Liver (tissue), 9 donors: ENCODE measurements around the gene UBR3. TPM values are rescaled to one million over a fixed set of nuclear protein-coding genes. Genes with fewer than 3 reads are reported as not detected.

ENCODE experiments used
- DNase-seq: peaks from one replicate; pipeline ENCODE4 v3.0.0-alpha.2; 2017; ENCODE audit warnings: low spot score
- H3K27ac ChIP-seq, 2 donors: one replicate each; pipeline ENCODE4 v1.7.0; 2013; ENCODE audit warnings: inconsistent platforms in 2 of 2, low read length in 2 of 2, control low read depth in 1 of 2, low read depth in 1 of 2, mild to moderate bottlenecking in 1 of 2
- H3K27me3 ChIP-seq, 4 donors: one replicate each; pipeline versions ENCODE4 v1.6.1 to v1.7.0; 2013; ENCODE audit warnings: low read length in 3 of 4, inconsistent platforms in 1 of 4, mild to moderate bottlenecking in 1 of 4, moderate library complexity in 1 of 4; ENCODE audit not compliant: control insufficient read depth in 4 of 4, insufficient read depth in 4 of 4
- H3K36me3 ChIP-seq, 4 donors: one replicate each; pipeline versions ENCODE4 v1.6.1 to v1.7.0; 2013; ENCODE audit warnings: low read length in 3 of 4, mild to moderate bottlenecking in 3 of 4, low read depth in 1 of 4, moderate library complexity in 1 of 4; ENCODE audit not compliant: control insufficient read depth in 4 of 4, insufficient read depth in 3 of 4
- H3K4me1 ChIP-seq, 4 donors: one replicate each; pipeline versions ENCODE4 v1.6.1 to v1.7.0; 2013; ENCODE audit warnings: low read length in 3 of 4, mild to moderate bottlenecking in 3 of 4, moderate library complexity in 1 of 4; ENCODE audit not compliant: control insufficient read depth in 4 of 4, insufficient read depth in 4 of 4
- H3K4me3 ChIP-seq, 3 donors: one replicate each; pipeline versions ENCODE4 v1.6.1 to v1.7.0; 2013; ENCODE audit warnings: low read length in 3 of 3, control low read depth in 1 of 3, low read depth in 1 of 3, mild to moderate bottlenecking in 1 of 3
- H3K9ac ChIP-seq, 2 donors: one replicate each; pipeline ENCODE4 v1.7.0; 2013; ENCODE audit warnings: low read length in 2 of 2, mild to moderate bottlenecking in 2 of 2, moderate library complexity in 2 of 2, control low read depth in 1 of 2, low read depth in 1 of 2
- H3K9me3 ChIP-seq, 4 donors: one replicate each; pipeline versions ENCODE4 v1.6.1 to v1.7.0; 2013; ENCODE audit warnings: low read length in 3 of 4; ENCODE audit not compliant: control insufficient read depth in 4 of 4
- ATF3 ChIP-seq: IDR thresholded peaks from 2 replicates; pipeline ENCODE4 v1.6.1; 2016; ENCODE audit warnings: antibody characterized with exemption
- CTCF ChIP-seq: fragments of 150-350 bp; IDR thresholded peaks from 2 replicates; pipeline ENCODE4 v1.5.1; 2017; ENCODE audit warnings: improper control_type of control experiment, low read depth, low read length; ENCODE audit not compliant: missing input control
- EGR1 ChIP-seq, 2 donors: IDR thresholded peaks; 2 replicates each; pipeline ENCODE4 v1.6.1; 2016 to 2018; ENCODE audit warnings: antibody characterized with exemption in 2 of 2, low read depth in 2 of 2
- FOXA1 ChIP-seq: IDR thresholded peaks from 2 replicates; pipeline ENCODE4 v1.6.1; 2016; ENCODE audit warnings: antibody characterized with exemption
- FOXA2 ChIP-seq: IDR thresholded peaks from 2 replicates; pipeline ENCODE4 v1.6.1; 2016; ENCODE audit warnings: antibody characterized with exemption
- GABPA ChIP-seq, 2 donors: IDR thresholded peaks in 1 of 2; conservative IDR thresholded peaks in 1 of 2; 2 replicates each; pipeline ENCODE4 v1.6.1; 2016; ENCODE audit warnings: antibody characterized with exemption in 2 of 2, mild to moderate bottlenecking in 1 of 2, moderate library complexity in 1 of 2
- HNF4A ChIP-seq, 2 donors: conservative IDR thresholded peaks; 2 replicates each; pipeline ENCODE4 v1.6.1; 2016; ENCODE audit warnings: antibody characterized with exemption in 2 of 2, mild to moderate bottlenecking in 2 of 2
- HNF4G ChIP-seq: IDR thresholded peaks from 2 replicates; pipeline ENCODE4 v1.6.1; 2016; ENCODE audit warnings: antibody characterized with exemption
- JUND ChIP-seq, 2 donors: IDR thresholded peaks; 2 replicates each; pipeline ENCODE4 v1.6.1; 2016; ENCODE audit warnings: antibody characterized with exemption in 2 of 2
- NR2F2 ChIP-seq: IDR thresholded peaks from 2 replicates; pipeline ENCODE4 v1.6.1; 2016; ENCODE audit warnings: antibody characterized with exemption
- RAD21 ChIP-seq, 2 donors: IDR thresholded peaks; 2 replicates each; pipeline ENCODE4 v1.6.1; 2016; ENCODE audit warnings: antibody characterized with exemption in 2 of 2, mild to moderate bottlenecking in 2 of 2
- REST ChIP-seq: IDR thresholded peaks from 2 replicates; pipeline ENCODE4 v1.6.1; 2016; ENCODE audit warnings: antibody characterized with exemption, mild to moderate bottlenecking
- RXRA ChIP-seq, 2 donors: IDR thresholded peaks; 2 replicates each; pipeline ENCODE4 v1.6.1; 2017 to 2018; ENCODE audit warnings: antibody characterized with exemption in 2 of 2, mild to moderate bottlenecking in 1 of 2
- SP1 ChIP-seq: IDR thresholded peaks from 2 replicates; pipeline ENCODE4 v1.6.1; 2018; ENCODE audit warnings: antibody characterized with exemption, mild to moderate bottlenecking
- TAF1 ChIP-seq: conservative IDR thresholded peaks from 2 replicates; pipeline ENCODE4 v1.6.1; 2016; ENCODE audit warnings: antibody characterized with exemption, mild to moderate bottlenecking
- YY1 ChIP-seq: IDR thresholded peaks from 2 replicates; pipeline ENCODE4 v1.6.1; 2016; ENCODE audit warnings: antibody characterized with exemption, mild to moderate bottlenecking
- WGBS: extraction: QIAGEN DNeasy Blood & Tissue Kit; methylation state at CpG from one replicate; pipeline ENCODE4 v1.1.7; 2013; 5-methylcytosine and 5-hydroxymethylcytosine counted together
- polyA plus RNA-seq, 2 donors: library from polyadenylated mRNA; stranded (reverse) in 1 of 2; unstranded in 1 of 2; fragments of 200-250 nt in 1 of 2; fragments of >200 nt in 1 of 2; fragmentation: Nextera tagmentation in 1 of 2; extraction: Ambion mirVana in 1 of 2; gene quantifications; one replicate each; pipeline versions ENCODE4 v1.2.1 to v1.2.3, GENCODE V29; 2013 to 2015
- total RNA-seq, 2 donors: library from RNA; depleted of rRNA; stranded (reverse); fragments of >200 nt; gene quantifications; one replicate each; pipeline ENCODE4 v1.2.3, GENCODE V29; 2014
- TF ChIP-seq, protein P1 (sequence below): IDR thresholded peaks from 2 replicates; pipeline ENCODE4 v1.6.1; 2016; ENCODE audit warnings: antibody characterized with exemption
- TF ChIP-seq, protein P2 (sequence below): IDR thresholded peaks from 2 replicates; pipeline ENCODE4 v1.6.1; 2016; ENCODE audit warnings: antibody characterized with exemption
- donor health status: healthy.
- donor health status: healthy.
- donor health status: healthy.
- donor health status: healthy.
- donor health status: healthy.

Gene UBR3
- total and polyA plus RNA-seq, 4 donors, result 8.5 to 69.4 (median 28.4) TPM

DNA sequence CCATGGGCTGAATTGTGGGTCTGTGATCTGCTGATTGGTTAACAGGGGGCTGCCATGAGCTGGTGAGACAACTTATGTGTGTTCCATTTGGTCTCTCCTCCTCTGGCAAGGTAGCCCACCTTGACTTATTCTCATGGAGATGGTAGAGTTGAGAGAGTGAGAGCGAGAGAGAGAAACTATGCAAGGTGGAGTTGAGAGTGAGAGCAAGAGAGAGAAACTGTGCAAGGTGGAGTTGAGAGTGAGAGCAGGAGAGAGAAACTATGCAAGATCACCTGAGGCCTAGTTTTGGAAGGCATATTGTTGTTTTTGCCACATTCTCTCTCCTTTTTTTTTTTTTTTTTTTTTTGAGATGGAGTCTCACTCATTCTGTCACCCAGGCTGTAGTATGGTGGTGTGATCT lies 155.7 kb downstream of the UBR3 start (continued):
- TF ChIP-seq, protein P1, sequence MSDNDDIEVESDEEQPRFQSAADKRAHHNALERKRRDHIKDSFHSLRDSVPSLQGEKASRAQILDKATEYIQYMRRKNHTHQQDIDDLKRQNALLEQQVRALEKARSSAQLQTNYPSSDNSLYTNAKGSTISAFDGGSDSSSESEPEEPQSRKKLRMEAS, result no peak

- H3K36me3 ChIP-seq, result peaks cover 0 to 3% (median 1%) of the 10 kb centered on the region in 4 donors
- no peak overlapping the region for H3K4me3 ChIP-seq
- no peak overlapping the region for H3K9ac ChIP-seq
- no peak for TF ChIP-seq GABPA (IDR thresholded peaks at IDR 0.05 in 1 of 2, conservative IDR thresholded peaks at IDR 0.05 in 1 of 2)
- no peak for TF ChIP-seq FOXA1
- no peak for TF ChIP-seq RXRA (IDR thresholded peaks at IDR 0.05)
- TF ChIP-seq CTCF, result no peak
- TF ChIP-seq FOXA2, result no peak
- TF ChIP-seq NR2F2, result no peak
- no peaks in the 10 kb centered on the region for H3K27me3 ChIP-seq
- no peak for DNase-seq
- 96% methylated on average over 3 of the region's 3 CpGs for WGBS
- H3K9me3 ChIP-seq, result no peaks in the 10 kb centered on the region
- H3K4me1 ChIP-seq, result no peaks in the 10 kb centered on the region
- no peak overlapping the region for H3K27ac ChIP-seq
Measured at GRCh38 chr2:169983506-169983905, 156.3 kb downstream of the UBR3 start.

DNA sequence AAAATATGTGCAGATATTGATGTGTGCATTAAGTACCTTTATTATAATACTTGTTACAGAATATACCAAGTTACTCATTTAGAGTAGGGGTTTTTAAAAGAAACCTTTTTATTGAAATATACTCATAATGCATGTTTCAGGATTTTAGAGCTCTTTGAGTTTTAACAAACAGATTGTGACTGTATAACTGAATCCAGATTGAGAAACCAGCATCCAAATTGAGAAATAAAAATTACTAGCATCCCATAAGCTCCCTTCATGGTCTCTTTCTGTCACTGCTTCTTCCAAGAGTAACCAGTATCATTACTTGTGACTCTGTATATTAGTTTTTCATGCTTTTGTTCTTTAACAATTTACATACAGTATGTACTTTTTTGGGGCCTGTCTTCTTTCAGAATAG lies 156.9 kb downstream of the UBR3 start:
- Histone ChIP-seq H3K9ac (no peak overlapping the region), H3K27me3 (no peaks in the 10 kb centered on the region), H3K4me1 (no peaks in the 10 kb centered on the region), H3K4me3 (no peak overlapping the region), H3K27ac (no peak overlapping the region), H3K36me3 (peaks cover 0 to 3% (median 1%) of the 10 kb centered on the region in 4 donors), H3K9me3 (no peaks in the 10 kb centered on the region)
- no peak for TF ChIP-seq TAF1
- TF ChIP-seq CTCF, result no peak
- TF ChIP-seq YY1, result no peak
- no peak for TF ChIP-seq ATF3
- TF ChIP-seq NR2F2, result no peak
- TF ChIP-seq GABPA (IDR thresholded peaks at IDR 0.05 in 1 of 2, conservative IDR thresholded peaks at IDR 0.05 in 1 of 2), result no peak
- TF ChIP-seq, protein P2, sequence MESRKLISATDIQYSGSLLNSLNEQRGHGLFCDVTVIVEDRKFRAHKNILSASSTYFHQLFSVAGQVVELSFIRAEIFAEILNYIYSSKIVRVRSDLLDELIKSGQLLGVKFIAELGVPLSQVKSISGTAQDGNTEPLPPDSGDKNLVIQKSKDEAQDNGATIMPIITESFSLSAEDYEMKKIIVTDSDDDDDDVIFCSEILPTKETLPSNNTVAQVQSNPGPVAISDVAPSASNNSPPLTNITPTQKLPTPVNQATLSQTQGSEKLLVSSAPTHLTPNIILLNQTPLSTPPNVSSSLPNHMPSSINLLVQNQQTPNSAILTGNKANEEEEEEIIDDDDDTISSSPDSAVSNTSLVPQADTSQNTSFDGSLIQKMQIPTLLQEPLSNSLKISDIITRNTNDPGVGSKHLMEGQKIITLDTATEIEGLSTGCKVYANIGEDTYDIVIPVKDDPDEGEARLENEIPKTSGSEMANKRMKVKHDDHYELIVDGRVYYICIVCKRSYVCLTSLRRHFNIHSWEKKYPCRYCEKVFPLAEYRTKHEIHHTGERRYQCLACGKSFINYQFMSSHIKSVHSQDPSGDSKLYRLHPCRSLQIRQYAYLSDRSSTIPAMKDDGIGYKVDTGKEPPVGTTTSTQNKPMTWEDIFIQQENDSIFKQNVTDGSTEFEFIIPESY, result no peak
- TF ChIP-seq REST, result no peak
- TF ChIP-seq FOXA2, result no peak
- TF ChIP-seq RXRA (IDR thresholded peaks at IDR 0.05), result no peak
- no peak for TF ChIP-seq JUND (IDR thresholded peaks at IDR 0.05)
- no peak for TF ChIP-seq SP1
- no peak for TF ChIP-seq HNF4A (conservative IDR thresholded peaks at IDR 0.05)
- no peak for TF ChIP-seq FOXA1
- no peak for TF ChIP-seq EGR1 (IDR thresholded peaks at IDR 0.05; ENCODE audit: low read depth in 2 of 2)
- no peak for TF ChIP-seq RAD21 (IDR thresholded peaks at IDR 0.05)
- TF ChIP-seq, protein P1, result no peak
- no peak for TF ChIP-seq HNF4G
- DNase-seq, result no peak
